Measurements from ENCODE around the gene ELF1.
"Not testable (repeated sequence)": the region's sequence is repeated elsewhere in the genome, so short reads cannot be mapped to it uniquely, and the experiment has no call there.

DNA sequence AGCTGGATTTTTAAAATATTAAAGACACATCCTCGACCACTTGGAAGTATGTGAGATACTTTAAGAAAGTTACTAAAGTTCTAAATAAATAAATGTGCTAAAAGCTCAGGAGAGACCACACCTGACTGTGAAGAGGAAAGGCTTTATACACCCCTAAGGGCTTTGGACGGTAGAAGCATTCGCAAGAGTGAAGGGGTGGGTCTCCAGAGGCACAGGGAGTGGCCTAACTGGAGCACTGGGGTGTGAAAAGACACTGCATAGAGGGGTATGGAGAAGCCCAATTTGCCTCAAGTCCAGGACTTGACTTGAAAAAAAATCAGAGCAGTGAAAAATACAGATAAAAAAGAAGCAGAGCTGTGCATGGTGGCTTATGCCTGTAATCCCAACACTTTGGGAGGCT is 125.5 kb downstream of the ELF1 start:
- TF ChIP-seq, protein P1, sequence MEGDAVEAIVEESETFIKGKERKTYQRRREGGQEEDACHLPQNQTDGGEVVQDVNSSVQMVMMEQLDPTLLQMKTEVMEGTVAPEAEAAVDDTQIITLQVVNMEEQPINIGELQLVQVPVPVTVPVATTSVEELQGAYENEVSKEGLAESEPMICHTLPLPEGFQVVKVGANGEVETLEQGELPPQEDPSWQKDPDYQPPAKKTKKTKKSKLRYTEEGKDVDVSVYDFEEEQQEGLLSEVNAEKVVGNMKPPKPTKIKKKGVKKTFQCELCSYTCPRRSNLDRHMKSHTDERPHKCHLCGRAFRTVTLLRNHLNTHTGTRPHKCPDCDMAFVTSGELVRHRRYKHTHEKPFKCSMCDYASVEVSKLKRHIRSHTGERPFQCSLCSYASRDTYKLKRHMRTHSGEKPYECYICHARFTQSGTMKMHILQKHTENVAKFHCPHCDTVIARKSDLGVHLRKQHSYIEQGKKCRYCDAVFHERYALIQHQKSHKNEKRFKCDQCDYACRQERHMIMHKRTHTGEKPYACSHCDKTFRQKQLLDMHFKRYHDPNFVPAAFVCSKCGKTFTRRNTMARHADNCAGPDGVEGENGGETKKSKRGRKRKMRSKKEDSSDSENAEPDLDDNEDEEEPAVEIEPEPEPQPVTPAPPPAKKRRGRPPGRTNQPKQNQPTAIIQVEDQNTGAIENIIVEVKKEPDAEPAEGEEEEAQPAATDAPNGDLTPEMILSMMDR (IDR thresholded peaks at IDR 0.05): not testable (repeated sequence)
- TF ChIP-seq POLR2A (IDR thresholded peaks at IDR 0.05): not testable (repeated sequence)
